Endothelial cell of umbilical vein (primary cell): ENCODE data around the gene COL5A1. TPM values are rescaled to one million over a fixed set of nuclear protein-coding genes. Genes with fewer than 3 reads are reported as not detected.

Experiments used
- BruUV-seq: library from RNA; stranded (reverse); fragments of 400-500 nt; replicated peaks from 2 replicates; lab custom pipeline; 2021; lab: Mats Ljungman, UMichigan
- CTCF ChIA-PET: fragments of 300-600, 350-600 bp; sonication (Branson Sonifier 250); formaldehyde crosslinking; loops from one replicate; lab custom pipeline; 2021; ENCODE audit warnings: antibody characterized with exemption, inconsistent platforms; lab: Charles Lee
- POLR2A ChIA-PET: fragments of 300-600, 350-600 bp; sonication (Branson Sonifier 250); formaldehyde crosslinking; loops from one replicate; lab custom pipeline; 2021; ENCODE audit warnings: antibody characterized with exemption, inconsistent platforms; lab: Charles Lee
- DNase-seq: peaks from one replicate; pipeline ENCODE4 v3.0.0-alpha.2; 2011; ENCODE audit warnings: low read depth, low spot score
- FAIRE-seq: peaks from 2 replicates; lab custom pipeline; 2011; peaks lifted over from hg19 to GRCh38; lab: Jason Lieb, UNC
- H2AFZ ChIP-seq: 2 replicates; pipeline ENCODE4 v1.6.0; 2012; ENCODE audit warnings: low read depth, low read length, control low read depth, inconsistent platforms
- H3K27ac ChIP-seq: 2 replicates; pipeline ENCODE4 v1.5.1; 2011; ENCODE audit warnings: low read depth, mild to moderate bottlenecking, control low read depth, low read length, moderate library complexity; ENCODE audit not compliant: insufficient read depth
- H3K27me3 ChIP-seq, 2 experiments: 2 replicates each; pipeline versions ENCODE4 v1.6.0 to v1.6.1; 2011; ENCODE audit warnings: low read length in 2 of 2, mixed read lengths in 1 of 2; ENCODE audit not compliant: control insufficient read depth in 2 of 2, insufficient read depth in 2 of 2
- H3K36me3 ChIP-seq, 2 experiments: 2 replicates in 1 of 2; 3 replicates in 1 of 2; pipeline ENCODE4 v1.5.1; 2011; ENCODE audit warnings: low read length in 2 of 2, mild to moderate bottlenecking in 1 of 2, moderate library complexity in 1 of 2; ENCODE audit not compliant: control insufficient read depth in 2 of 2, insufficient read depth in 2 of 2; ENCODE audit errors: extremely low read depth in 1 of 2
- H3K4me1 ChIP-seq: 3 replicates; pipeline ENCODE4 v1.5.1; 2011; ENCODE audit warnings: mild to moderate bottlenecking, low read length; ENCODE audit not compliant: control insufficient read depth, insufficient read depth; ENCODE audit errors: extremely low read depth
- H3K4me2 ChIP-seq: 2 replicates; pipeline ENCODE4 v1.6.1; 2011; ENCODE audit warnings: low read length, control low read depth, mixed read lengths; ENCODE audit not compliant: insufficient read depth
- H3K4me3 ChIP-seq, 3 experiments: fragments of 200-600 bp in 1 of 3; sonication (generic), shearing (Covaris generic) in 1 of 3; replicated peaks in 1 of 3; 2 replicates each; pipeline ENCODE4 v1.5.1; 2011 to 2016; ENCODE audit warnings: control low read depth in 3 of 3, low read length in 3 of 3, mild to moderate bottlenecking in 2 of 3, inconsistent platforms in 1 of 3, low read depth in 1 of 3, moderate library complexity in 1 of 3; ENCODE audit not compliant: insufficient read depth in 1 of 3
- H3K79me2 ChIP-seq: 2 replicates; pipeline ENCODE4 v1.6.0; 2012; ENCODE audit warnings: low read length, inconsistent platforms; ENCODE audit not compliant: control insufficient read depth, insufficient read depth
- H3K9ac ChIP-seq: replicated peaks from 2 replicates; pipeline ENCODE3; 2011; ENCODE audit warnings: low read length, control low read depth; ENCODE audit not compliant: insufficient read depth; ENCODE audit errors: extremely low read depth
- H3K9me1 ChIP-seq: replicated peaks from 3 replicates; pipeline ENCODE4 v1.6.0; 2011; ENCODE audit warnings: mild to moderate bottlenecking, low read length; ENCODE audit not compliant: control insufficient read depth, insufficient read depth; ENCODE audit errors: extremely low read depth
- H3K9me3 ChIP-seq: replicated peaks from 2 replicates; pipeline ENCODE4 v1.5.1; 2012; ENCODE audit warnings: low read length, inconsistent platforms; ENCODE audit not compliant: control insufficient read depth, insufficient read depth
- H4K20me1 ChIP-seq: replicated peaks from 2 replicates; pipeline ENCODE3; 2011; ENCODE audit warnings: mild to moderate bottlenecking, low read length; ENCODE audit not compliant: control insufficient read depth, insufficient read depth; ENCODE audit errors: extremely low read depth
- GATA2 ChIP-seq: IDR thresholded peaks from 2 replicates; pipeline ENCODE4 v1.7.0; 2011; ENCODE audit warnings: low read depth, mild to moderate bottlenecking, moderate library complexity, mixed read lengths, low read length; ENCODE audit not compliant: insufficient read length, insufficient read depth
- JUN ChIP-seq: IDR thresholded peaks from 2 replicates; pipeline ENCODE4 v1.6.1; 2011; ENCODE audit warnings: borderline replicate concordance, low read depth; ENCODE audit not compliant: insufficient read length, insufficient read depth
- POLR2AphosphoS5 ChIP-seq: IDR thresholded peaks from 2 replicates; pipeline ENCODE4 v1.6.1; 2012; ENCODE audit warnings: low read depth, mild to moderate bottlenecking, control low read depth, low read length, moderate library complexity; ENCODE audit not compliant: insufficient read depth
- dilution Hi-C: fragments of 300-500 bp; cut with MboI; formaldehyde crosslinking; loops from one replicate; pipeline ENCODE4 v1.15.0; 2019; ENCODE audit warnings: low sequenced_read_pairs; ENCODE audit not compliant: extremely low pct_ligation_motif_present
- intact Hi-C: fragments of 100-400 bp; cut with micrococcal nuclease; formaldehyde crosslinking; loops from one replicate; pipeline ENCODE4 v1.10.0; 2022
- polyA plus RNA-seq, 4 experiments: library from polyadenylated mRNA; depleted of rRNA in 3 of 4; stranded (reverse) in 3 of 4; unstranded in 1 of 4; fragments of >200 nt; gene quantifications; 2 replicates each; pipeline versions ENCODE4 v1.2.1 to v1.2.3, GENCODE V29; 2011 to 2012; ENCODE audit warnings: missing spikeins in 1 of 4
- total RNA-seq: library from RNA; stranded (reverse); gene quantifications from 2 replicates; pipeline ENCODE4 v1.2.3, GENCODE V29; 2021
- TF ChIP-seq, protein P1 (sequence below), 2 donors: IDR thresholded peaks; 1 replicate in 1 of 2; 2 replicates in 1 of 2; pipeline ENCODE4 v1.5.1; 2011; ENCODE audit warnings: low read length in 2 of 2, mild to moderate bottlenecking in 2 of 2, moderate library complexity in 2 of 2, control low read depth in 1 of 2, inconsistent platforms in 1 of 2, low read depth in 1 of 2; ENCODE audit not compliant: insufficient read depth in 1 of 2; ENCODE audit errors: extremely low read depth in 1 of 2
- TF ChIP-seq, protein P2 (sequence below): IDR thresholded peaks from 2 replicates; pipeline ENCODE4 v1.6.1; 2011; ENCODE audit not compliant: insufficient read depth, insufficient read length

The COL5A1 gene
- total and polyA plus RNA-seq, 2 donors (not counting 3 experiments of a cell fraction or from before 2014, with no cell fraction given), result 97.4 to 175 TPM

DNA sequence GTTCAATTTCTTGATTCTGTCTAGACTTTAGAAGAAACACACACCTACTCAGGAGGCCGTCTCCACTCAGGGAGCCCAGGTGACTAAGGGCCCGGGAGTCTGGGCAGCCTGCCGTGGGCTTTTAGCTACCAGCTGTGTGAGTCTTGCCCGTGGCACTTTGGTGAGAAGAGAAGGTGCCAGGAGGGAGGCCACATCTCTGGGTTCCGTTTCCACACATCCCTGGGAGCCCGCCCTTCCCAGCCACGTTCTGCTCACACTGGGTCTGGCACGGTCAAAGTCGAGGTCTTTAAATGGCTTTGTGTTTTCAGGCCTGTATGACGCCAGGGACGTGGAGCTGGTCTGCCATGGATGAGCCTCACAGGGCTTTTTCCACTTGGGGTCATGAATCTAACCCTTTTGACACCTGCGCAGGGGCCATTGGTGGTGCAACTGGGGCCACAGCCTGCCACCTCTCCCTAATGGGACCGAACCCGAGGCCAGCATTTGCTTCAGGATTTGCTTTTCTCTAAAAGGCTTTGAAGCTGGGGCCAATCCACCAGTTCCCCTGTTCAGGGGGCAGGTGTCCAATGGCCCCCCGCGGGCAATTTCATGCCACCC lies 221.8 kb downstream of the COL5A1 start:
- no peaks in the 10 kb centered on the region for H3K79me2 ChIP-seq
- no peaks in the 10 kb centered on the region for H3K36me3 ChIP-seq
- ChIA-PET POLR2A (no interaction called here), CTCF (no interaction called here)
- no peaks in the 10 kb centered on the region for H3K27me3 ChIP-seq
- dilution Hi-C loops, result no loop called here
- no peak overlapping the region for H3K27ac ChIP-seq
- H3K4me1 ChIP-seq, result no peaks in the 10 kb centered on the region
- BruUV-seq, result no TSS peak
- intact Hi-C loops, result no loop called here
- TF ChIP-seq, protein P1, sequence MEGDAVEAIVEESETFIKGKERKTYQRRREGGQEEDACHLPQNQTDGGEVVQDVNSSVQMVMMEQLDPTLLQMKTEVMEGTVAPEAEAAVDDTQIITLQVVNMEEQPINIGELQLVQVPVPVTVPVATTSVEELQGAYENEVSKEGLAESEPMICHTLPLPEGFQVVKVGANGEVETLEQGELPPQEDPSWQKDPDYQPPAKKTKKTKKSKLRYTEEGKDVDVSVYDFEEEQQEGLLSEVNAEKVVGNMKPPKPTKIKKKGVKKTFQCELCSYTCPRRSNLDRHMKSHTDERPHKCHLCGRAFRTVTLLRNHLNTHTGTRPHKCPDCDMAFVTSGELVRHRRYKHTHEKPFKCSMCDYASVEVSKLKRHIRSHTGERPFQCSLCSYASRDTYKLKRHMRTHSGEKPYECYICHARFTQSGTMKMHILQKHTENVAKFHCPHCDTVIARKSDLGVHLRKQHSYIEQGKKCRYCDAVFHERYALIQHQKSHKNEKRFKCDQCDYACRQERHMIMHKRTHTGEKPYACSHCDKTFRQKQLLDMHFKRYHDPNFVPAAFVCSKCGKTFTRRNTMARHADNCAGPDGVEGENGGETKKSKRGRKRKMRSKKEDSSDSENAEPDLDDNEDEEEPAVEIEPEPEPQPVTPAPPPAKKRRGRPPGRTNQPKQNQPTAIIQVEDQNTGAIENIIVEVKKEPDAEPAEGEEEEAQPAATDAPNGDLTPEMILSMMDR (IDR thresholded peaks at IDR 0.05; ENCODE audit: extremely low read depth in 1 of 2, insufficient read depth in 1 of 2, low read depth in 1 of 2, low read length in 2 of 2), result no peak
- TF ChIP-seq, protein P2, sequence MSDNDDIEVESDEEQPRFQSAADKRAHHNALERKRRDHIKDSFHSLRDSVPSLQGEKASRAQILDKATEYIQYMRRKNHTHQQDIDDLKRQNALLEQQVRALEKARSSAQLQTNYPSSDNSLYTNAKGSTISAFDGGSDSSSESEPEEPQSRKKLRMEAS, result no peak
- no peak for TF ChIP-seq POLR2AphosphoS5
- TF ChIP-seq GATA2, result no peak
- TF ChIP-seq JUN, result no peak
- H3K4me2 ChIP-seq, result no peak overlapping the region
- H2AFZ ChIP-seq, result no peak overlapping the region
- no peak for DNase-seq
- FAIRE-seq, result no peak
- H3K4me3 ChIP-seq, result no peak overlapping the region
- no peaks in the 10 kb centered on the region for H3K9me3 ChIP-seq
- no peaks in the 10 kb centered on the region for H4K20me1 ChIP-seq
- H3K9me1 ChIP-seq, result no peaks in the 10 kb centered on the region
- no peak overlapping the region for H3K9ac ChIP-seq
